GM18870 (cell line): ENCODE results near the gene FOXP1.
"Not testable (repeated sequence)": the region's sequence is repeated elsewhere in the genome, so short reads cannot be mapped to it uniquely, and the experiment has no call there.

Experiments used
- ATAC-seq: cut with Tn5 transposase; IDR thresholded peaks from one replicate; pipeline ENCODE4 v1.9.1; 2021; ENCODE audit warnings: moderate library complexity; ENCODE audit not compliant: unreplicated experiment

Gene FOXP1

DNA sequence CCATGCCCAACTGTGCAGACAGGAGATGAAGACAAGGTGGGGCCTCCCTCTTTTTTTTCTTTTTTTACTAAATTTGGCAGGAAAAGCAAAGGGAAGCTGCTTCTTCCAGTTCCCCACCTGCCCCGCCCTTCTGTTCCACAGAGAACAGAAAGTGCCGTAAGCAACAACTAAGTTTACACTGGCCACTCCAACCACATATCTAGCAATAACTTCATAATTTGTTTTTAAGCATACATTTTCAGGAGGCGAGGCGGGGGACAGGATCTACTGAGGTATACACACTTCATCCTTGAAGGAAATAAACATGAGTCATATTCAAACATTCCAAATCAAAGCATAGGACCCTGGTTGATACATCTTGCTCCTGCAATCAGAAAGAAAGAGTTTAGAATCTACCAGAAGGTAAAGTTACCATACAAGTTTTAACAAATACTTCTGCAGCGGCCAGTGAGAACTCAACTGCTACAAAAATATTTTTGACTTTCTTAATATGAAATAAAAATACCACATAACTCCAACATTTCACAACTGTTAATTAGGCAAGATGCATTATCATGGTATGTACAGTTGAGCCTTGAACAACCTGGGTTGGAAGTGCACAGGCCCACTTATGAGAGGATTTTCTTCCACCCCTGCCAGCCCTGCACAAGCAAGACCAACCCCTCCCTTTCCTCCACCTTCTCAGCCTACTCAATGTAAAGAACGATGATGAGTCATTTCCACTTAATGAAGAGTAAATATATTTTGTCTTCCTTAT lies 50.7 kb downstream of the FOXP1 start:
- no peak for ATAC-seq

- ATAC-seq: no peak
These were observed 52.5 kb downstream of the FOXP1 start for GRCh38 chr3:71530903-71531530.

DNA sequence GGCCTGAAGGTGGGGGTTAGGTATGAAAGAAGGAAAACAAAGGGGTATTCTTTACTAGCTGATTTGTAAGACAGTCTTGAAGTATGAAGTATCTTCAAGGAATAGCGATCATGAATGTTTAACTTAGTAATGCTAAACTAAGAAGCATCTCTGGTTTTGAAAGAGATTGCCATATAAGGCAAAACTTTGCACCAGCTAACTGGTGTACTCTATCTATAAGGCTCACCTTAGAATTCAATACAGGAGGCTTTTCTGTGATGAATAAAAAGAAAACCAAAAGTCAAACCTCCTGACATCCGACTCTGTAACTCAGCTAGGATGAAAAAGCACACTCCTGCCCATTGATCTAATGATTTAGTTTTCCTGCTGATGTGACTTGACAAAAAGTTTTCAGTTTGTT lies 54.7 kb downstream of the FOXP1 start:
- peak; percentile 58 for ATAC-seq

- ATAC-seq: not testable (repeated sequence)
These were observed 57.1 kb downstream of the FOXP1 start for GRCh38 chr3:71526448-71526847.

- no peak for ATAC-seq
These were observed 58.1 kb downstream of the FOXP1 start for GRCh38 chr3:71525391-71525790.

DNA sequence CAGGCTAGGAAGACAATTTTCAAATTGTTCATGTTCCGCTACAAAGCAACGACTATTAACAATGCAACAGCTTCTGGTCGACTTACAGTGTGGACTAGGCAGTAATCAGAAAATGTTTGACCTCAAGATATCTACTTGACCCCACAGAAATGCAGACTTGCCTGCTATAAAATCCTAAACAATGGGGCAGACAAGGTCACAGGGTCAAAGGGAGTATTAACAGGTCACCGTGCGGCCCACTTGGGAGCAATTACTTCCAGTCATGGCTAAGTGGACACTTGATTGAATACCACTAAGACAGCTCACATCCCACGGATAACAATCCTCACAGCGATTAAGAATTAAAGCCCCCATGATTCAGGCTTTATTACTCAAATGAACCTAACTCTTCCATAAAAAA lies 58.9 kb downstream of the FOXP1 start:
- no peak for ATAC-seq

DNA sequence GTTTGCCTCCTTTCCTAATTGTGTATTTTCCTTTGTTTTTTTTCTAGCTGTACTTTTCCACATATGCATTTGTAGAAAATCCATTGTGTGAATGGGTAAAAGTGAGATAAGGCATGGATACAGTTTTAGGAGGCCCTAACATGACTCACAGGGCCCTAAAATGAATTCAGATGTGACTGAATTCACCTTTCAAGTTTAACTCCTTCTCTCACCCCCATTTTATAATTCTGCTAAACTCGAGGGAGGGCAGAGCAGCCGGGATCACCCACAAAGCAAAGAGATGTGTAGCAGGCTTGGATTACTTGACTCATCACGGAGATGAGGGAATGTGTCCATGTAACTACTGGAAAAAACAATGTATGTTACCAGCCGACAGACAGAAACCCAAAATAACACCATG lies 59.9 kb downstream of the FOXP1 start:
- ATAC-seq: no peak

DNA sequence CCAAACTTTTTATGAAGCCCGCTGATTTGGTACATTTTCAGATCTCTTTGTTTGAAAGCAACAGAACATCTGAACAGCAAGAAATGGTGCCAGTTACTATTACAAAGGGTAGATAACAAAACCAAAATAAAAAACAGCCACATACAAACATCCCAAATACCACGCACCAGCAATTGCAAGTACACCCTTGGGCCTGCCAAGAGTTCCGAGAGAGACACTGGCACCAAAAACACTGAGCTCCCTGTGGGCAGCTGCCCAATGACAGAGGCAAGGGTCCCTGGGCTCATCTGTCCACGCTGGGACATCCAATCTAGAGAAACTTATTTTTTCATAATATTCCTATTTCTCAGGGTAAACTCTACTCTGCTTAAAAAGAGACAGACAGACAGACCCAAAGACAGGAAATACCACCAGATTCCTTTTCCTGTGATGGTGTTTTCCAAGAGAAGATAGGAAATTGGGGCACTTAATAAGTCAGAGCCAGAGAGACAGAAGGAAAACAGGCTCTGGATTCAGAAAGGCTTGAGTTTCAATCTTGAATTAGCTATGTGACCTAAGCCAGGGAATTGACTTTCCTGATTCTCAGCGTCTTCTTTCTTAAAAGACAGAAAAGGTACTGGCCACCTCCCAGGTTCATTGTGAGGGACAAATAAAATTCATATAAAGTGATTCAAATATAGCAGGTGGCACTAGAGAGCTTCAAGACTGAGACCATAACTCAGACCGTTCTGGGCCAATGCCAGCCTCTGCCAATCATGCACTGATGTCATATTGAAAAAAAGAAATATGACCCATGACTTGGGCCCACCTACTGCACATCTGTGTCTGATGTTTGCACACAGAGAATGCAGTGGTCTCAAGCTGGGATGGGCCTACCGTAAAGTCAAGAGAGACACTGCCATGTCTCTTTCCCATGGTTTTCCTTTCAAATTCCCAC lies 61.3 kb downstream of the FOXP1 start:
- ATAC-seq: no peak

GRCh38 chr3:71521021-71521352 lies 62.5 kb downstream of the FOXP1 start:
- no peak for ATAC-seq

- no peak for ATAC-seq
These were observed 63.1 kb downstream of the FOXP1 start for GRCh38 chr3:71520161-71521020.

- no peak for ATAC-seq
These were observed 65.4 kb downstream of the FOXP1 start for GRCh38 chr3:71518089-71518488.

- no peak for ATAC-seq
These were observed 66.2 kb downstream of the FOXP1 start for GRCh38 chr3:71517271-71517791.

GRCh38 chr3:71515636-71516365 lies 67.7 kb downstream of the FOXP1 start:
- ATAC-seq: no peak

DNA sequence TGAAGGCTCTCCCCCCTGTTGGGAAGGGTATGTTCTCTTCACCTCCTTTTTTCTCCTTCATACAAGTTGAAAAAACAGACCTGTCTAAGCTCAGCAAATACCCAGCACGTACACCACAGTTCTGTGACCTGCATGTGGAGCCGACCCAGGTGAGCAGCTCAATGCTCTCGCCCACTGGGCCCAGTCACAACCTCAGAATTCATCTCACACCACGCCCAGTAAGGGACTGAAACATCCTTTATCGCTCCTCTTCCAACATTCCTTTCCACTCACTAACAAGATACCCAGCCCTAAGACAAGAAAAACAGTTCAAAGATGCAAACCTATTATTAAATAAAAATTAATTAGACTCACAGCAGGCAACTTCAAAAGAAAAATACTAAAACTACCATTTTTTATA lies 68.9 kb downstream of the FOXP1 start:
- ATAC-seq: no peak

DNA sequence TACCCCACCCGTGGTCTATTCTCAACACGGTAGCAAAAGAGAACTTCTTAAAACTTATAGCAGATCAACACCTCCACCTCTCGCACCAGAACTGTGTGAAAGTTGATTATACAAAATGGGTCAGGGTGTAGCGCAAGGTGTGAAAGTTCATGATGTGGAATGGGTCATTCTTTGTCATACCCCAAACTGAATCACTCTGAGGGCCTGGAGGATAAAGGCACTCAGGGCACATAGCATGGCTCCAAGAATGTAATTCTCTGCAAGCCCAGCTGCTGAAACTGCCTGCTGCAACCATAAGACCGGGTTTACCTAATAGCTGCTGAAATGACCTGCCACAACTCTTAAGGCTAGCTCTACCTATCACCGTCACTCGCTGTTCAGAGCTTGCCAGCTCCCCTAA lies 70.0 kb downstream of the FOXP1 start:
- no peak for ATAC-seq

- no peak for ATAC-seq
These were observed 70.4 kb downstream of the FOXP1 start for GRCh38 chr3:71513081-71513480.

GRCh38 chr3:71512544-71512943 lies 71.0 kb downstream of the FOXP1 start:
- no peak for ATAC-seq

DNA sequence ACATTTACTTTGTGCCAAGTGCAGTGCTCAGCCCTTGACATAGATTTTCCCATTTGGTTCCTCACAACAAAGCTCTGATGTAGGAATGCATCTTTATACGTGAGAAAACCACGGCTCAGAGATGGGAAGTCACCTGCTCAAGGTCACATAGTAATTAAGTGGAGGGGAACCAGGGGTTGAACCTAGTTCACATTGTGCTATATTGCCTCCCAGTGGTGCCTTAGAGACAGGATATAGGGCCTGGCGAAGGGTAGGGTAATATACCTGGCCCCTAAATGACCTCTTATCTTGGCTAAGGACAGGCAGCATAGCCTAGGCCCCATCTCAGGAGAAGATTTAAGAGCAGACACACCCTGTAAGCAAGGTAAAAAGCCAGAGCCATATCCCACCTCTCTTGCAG lies 71.5 kb downstream of the FOXP1 start:
- peak; percentile 61 for ATAC-seq

DNA sequence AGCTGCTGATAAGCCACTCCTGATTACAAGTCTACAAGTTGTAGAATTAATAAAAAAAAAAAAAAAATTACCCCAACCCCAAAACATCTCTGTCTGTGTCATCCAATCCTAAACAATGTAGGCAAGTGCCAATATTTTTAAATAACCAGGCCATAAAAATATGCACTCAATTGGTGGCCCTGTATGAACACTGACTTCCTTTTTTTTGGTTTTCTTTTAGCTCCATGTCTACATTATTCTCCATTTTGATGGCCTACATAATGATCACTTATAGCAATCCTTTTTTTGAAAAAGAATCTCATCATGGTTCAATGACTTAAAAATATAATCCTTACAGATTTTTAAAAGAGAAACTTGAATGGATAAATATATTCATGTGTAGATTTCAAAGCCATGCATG lies 72.1 kb downstream of the FOXP1 start:
- no peak for ATAC-seq

DNA sequence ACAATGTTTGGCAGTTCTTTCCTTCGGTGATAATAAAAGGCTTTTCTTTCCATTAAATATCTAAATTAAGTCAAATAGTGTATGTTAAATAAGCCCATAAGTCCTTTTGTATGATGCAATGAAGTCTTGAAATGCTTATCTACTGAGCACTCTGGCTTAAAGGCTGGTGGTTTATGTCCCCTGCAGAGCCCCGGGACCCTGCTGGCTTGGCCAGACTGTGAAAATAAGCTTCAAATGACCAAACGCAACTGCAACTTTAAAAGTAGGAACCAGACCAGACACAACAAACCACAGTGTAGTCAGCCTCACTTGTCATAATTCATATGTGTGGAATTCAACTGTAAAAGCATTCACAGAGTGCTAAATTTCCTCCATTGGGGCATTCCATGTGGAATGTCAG lies 72.5 kb downstream of the FOXP1 start:
- no peak for ATAC-seq
